DOHH2 (cell line): ENCODE measurements around the gene KCNC1.

Experiments
- H3F3A ChIP-seq: fragments of 200-600 bp; sonication (generic), shearing (Covaris generic); 2 replicates; pipeline ENCODE4 v1.6.0; 2016; ENCODE audit warnings: antibody characterized with exemption, mild to moderate bottlenecking; ENCODE audit not compliant: control insufficient read depth, insufficient read depth
- H3K27ac ChIP-seq: fragments of 200-600 bp; sonication (generic); 2 replicates; pipeline ENCODE4 v1.5.1; 2014; ENCODE audit warnings: low read depth, mild to moderate bottlenecking, low read length, moderate library complexity
- H3K27me3 ChIP-seq: fragments of 200-600 bp; sonication (generic); 2 replicates; pipeline ENCODE4 v1.6.1; 2014; ENCODE audit warnings: mild to moderate bottlenecking, low read length, mixed read lengths; ENCODE audit not compliant: control insufficient read depth
- H3K36me3 ChIP-seq: fragments of 200-600 bp; sonication (generic); 2 replicates; pipeline ENCODE4 v1.6.1; 2014; ENCODE audit warnings: mild to moderate bottlenecking, low read length, moderate library complexity, mixed read lengths; ENCODE audit not compliant: control insufficient read depth
- H3K4me1 ChIP-seq: fragments of 200-600 bp; sonication (generic); 2 replicates; pipeline ENCODE4 v1.6.1; 2014; ENCODE audit warnings: mild to moderate bottlenecking, low read length, mixed read lengths; ENCODE audit not compliant: control insufficient read depth
- H3K4me2 ChIP-seq: fragments of 200-600 bp; sonication (generic); 2 replicates; pipeline ENCODE4 v1.6.0; 2014; ENCODE audit warnings: mild to moderate bottlenecking, low read length, moderate library complexity
- H3K4me3 ChIP-seq: fragments of 200-600 bp; sonication (generic); 2 replicates; pipeline ENCODE4 v1.5.1; 2014; ENCODE audit warnings: mild to moderate bottlenecking, low read length, mixed read lengths
- H3K79me2 ChIP-seq: fragments of 200-600 bp; sonication (generic); 2 replicates; pipeline ENCODE4 v1.6.1; 2014; ENCODE audit warnings: mild to moderate bottlenecking, low read length, mixed read lengths; ENCODE audit not compliant: control insufficient read depth
- H3K9me2 ChIP-seq: fragments of 200-600 bp; sonication (generic); replicated peaks from 2 replicates; pipeline ENCODE4 v1.6.1; 2014; ENCODE audit warnings: mild to moderate bottlenecking, low read length, mixed read lengths; ENCODE audit not compliant: control insufficient read depth
- H3K9me3 ChIP-seq: fragments of 200-600 bp; sonication (generic); 2 replicates; pipeline ENCODE4 v1.6.1; 2014; ENCODE audit warnings: antibody characterized with exemption, low read length, mixed read lengths; ENCODE audit not compliant: control insufficient read depth, insufficient read depth
- H4K20me1 ChIP-seq: fragments of 200-600 bp; sonication (generic); 2 replicates; pipeline ENCODE4 v1.6.0; 2014; ENCODE audit warnings: low read depth, mild to moderate bottlenecking, antibody characterized with exemption, low read length, moderate library complexity; ENCODE audit not compliant: control insufficient read depth, insufficient read depth
- CTCF ChIP-seq: fragments of 200-600 bp; sonication (generic); IDR thresholded peaks from one replicate; pipeline ENCODE4 v1.5.1; 2014; ENCODE audit warnings: antibody characterized with exemption, mild to moderate bottlenecking, low read depth, low read length; ENCODE audit not compliant: poor library complexity, severe bottlenecking
- EZH2phosphoT487 ChIP-seq: fragments of 200-600 bp; sonication (generic); IDR thresholded peaks from 2 replicates; pipeline ENCODE4 v1.6.1; 2017; ENCODE audit warnings: borderline replicate concordance, mild to moderate bottlenecking, antibody characterized with exemption, low read length, moderate library complexity, mixed read lengths

Gene KCNC1

GRCh38 chr11:17724020-17724908 is 10.3 kb upstream of the KCNC1 start:
- H3K4me3 ChIP-seq = no peak overlapping the region
- peaks cover 3% of the 10 kb centered on the region; the same call in 1 of the 2 replicates for H3K27me3 ChIP-seq
- no peak for TF ChIP-seq EZH2phosphoT487
- H3K9me3 ChIP-seq = no peaks in the 10 kb centered on the region
- H3K36me3 ChIP-seq = no peaks in the 10 kb centered on the region
- H4K20me1 ChIP-seq = no peaks in the 10 kb centered on the region
- H3K9me2 ChIP-seq = no peaks in the 10 kb centered on the region
- no peaks in the 10 kb centered on the region for H3K79me2 ChIP-seq
- H3K4me1 ChIP-seq = no peaks in the 10 kb centered on the region
- no peaks in the 10 kb centered on the region for H3F3A ChIP-seq
- H3K27ac ChIP-seq = no peak overlapping the region
- H3K4me2 ChIP-seq = no peak overlapping the region

DNA sequence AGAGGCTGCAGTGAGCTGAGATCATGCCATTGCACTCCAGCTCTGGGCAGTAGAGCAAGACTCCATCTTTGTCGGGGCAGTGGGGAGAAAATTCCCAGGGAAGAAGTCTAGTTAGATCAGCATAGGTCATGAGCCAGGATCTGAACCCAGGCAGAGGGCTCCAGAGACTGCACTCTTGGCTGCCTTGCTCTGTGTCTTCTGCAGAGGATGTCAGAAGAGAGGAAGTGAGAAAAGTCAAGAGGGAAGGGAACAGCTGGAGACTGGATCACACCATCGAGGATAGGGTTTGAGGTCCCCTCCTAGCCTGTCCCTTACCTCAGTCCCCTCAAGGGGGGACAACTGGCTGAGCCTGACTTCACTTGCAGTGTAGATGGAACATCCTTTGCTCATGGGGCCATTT is 9.4 kb upstream of the KCNC1 start:
- Histone ChIP-seq H4K20me1 (no peaks in the 10 kb centered on the region), H3K4me1 (no peaks in the 10 kb centered on the region), H3K4me3 (no peak overlapping the region), H3F3A (no peaks in the 10 kb centered on the region), H3K79me2 (no peaks in the 10 kb centered on the region), H3K9me3 (no peaks in the 10 kb centered on the region), H3K36me3 (no peaks in the 10 kb centered on the region), H3K4me2 (no peak overlapping the region), H3K27me3 (peaks cover 3% of the 10 kb centered on the region; the same call in 1 of the 2 replicates), H3K27ac (no peak overlapping the region), H3K9me2 (no peaks in the 10 kb centered on the region)
- TF ChIP-seq EZH2phosphoT487 (no peak), CTCF (no peak)

DNA sequence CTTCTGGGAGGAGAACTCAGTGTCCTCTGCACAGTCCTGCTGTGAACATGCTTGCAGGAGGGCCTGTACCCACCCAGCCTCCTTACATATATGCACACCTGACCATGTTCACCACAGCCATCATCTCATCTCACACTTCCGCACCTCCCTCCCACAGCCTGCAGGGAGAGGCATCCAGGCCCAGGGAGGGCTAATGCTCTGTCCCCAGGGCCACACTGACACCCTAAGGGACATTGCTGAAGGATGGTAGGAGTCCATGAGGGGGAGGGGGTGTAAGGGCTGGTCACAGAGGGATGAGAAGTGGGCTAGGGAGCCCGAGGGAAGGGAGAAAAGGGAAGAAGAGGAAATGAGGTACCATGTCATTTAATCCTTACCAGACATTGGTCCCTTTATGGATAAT is 4.4 kb upstream of the KCNC1 start:
- Histone ChIP-seq H3K36me3 (no peaks in the 10 kb centered on the region), H3K4me1 (no peaks in the 10 kb centered on the region), H3K79me2 (no peaks in the 10 kb centered on the region), H3K27ac (no peak overlapping the region), H3F3A (no peaks in the 10 kb centered on the region), H3K27me3 (peaks cover 12% of the 10 kb centered on the region), H4K20me1 (no peaks in the 10 kb centered on the region), H3K4me2 (no peak overlapping the region), H3K9me3 (no peaks in the 10 kb centered on the region), H3K9me2 (no peaks in the 10 kb centered on the region), H3K4me3 (no peak overlapping the region)
- TF ChIP-seq CTCF (no peak), EZH2phosphoT487 (no peak)
